K562 (cell line): ENCODE data around the gene SPDL1. TPM values are rescaled to one million over a fixed set of nuclear protein-coding genes. Genes with fewer than 3 reads are reported as not detected.

Experiments
- CHD2 ChIP-seq: IDR thresholded peaks from 2 replicates; pipeline ENCODE4 v1.6.1; 2011; ENCODE audit warnings: low read depth, low read length
- DACH1 ChIP-seq: fragments of 450-650 bp; IDR thresholded peaks from 2 replicates; pipeline ENCODE4 v1.6.1; 2018; ENCODE audit not compliant: partially characterized antibody
- ILF3 ChIP-seq: fragments of 450-650 bp; IDR thresholded peaks from 2 replicates; pipeline ENCODE4 v1.6.1; 2018; ENCODE audit warnings: antibody characterized with exemption, mild to moderate bottlenecking, moderate library complexity, borderline replicate concordance
- KAT8 ChIP-seq: fragments of 450-650 bp; IDR thresholded peaks from 2 replicates; pipeline ENCODE4 v1.6.1; 2016; ENCODE audit warnings: low read depth, mild to moderate bottlenecking
- NFIX ChIP-seq: fragments of 250-450 bp; sonication (Bioruptor Pico); IDR thresholded peaks from 2 replicates; pipeline ENCODE4 v1.4.0; 2020; ENCODE audit warnings: low read depth, mild to moderate bottlenecking, moderate library complexity
- PML ChIP-seq: IDR thresholded peaks from 2 replicates; pipeline ENCODE4 v1.6.1; 2012; ENCODE audit warnings: low read length, inconsistent platforms
- SMARCA4 ChIP-seq: fragments of 450-650 bp; IDR thresholded peaks from 2 replicates; pipeline ENCODE4 v1.6.1; 2016
- TCF7L2 ChIP-seq: fragments of 150-350 bp; IDR thresholded peaks from 2 replicates; pipeline ENCODE4 v1.6.1; 2016; ENCODE audit warnings: low read depth, mild to moderate bottlenecking, low read length, moderate library complexity
- ZBTB8A ChIP-seq: fragments of 450-650 bp; IDR thresholded peaks from 2 replicates; pipeline ENCODE4 v1.6.1; 2018; ENCODE audit warnings: mild to moderate bottlenecking, moderate library complexity; ENCODE audit not compliant: partially characterized antibody
- ZNF24 ChIP-seq: fragments of 450-650 bp; IDR thresholded peaks from 2 replicates; pipeline ENCODE4 v1.6.1; 2016
- ZNF311 ChIP-seq: fragments of 250-450 bp; sonication (Bioruptor Pico); IDR thresholded peaks from 2 replicates; pipeline ENCODE4 v1.4.0; 2020; ENCODE audit warnings: mild to moderate bottlenecking, moderate library complexity
- polyA plus RNA-seq, 8 experiments: library from polyadenylated mRNA; depleted of rRNA in 4 of 8; stranded (reverse) in 5 of 8; unstranded in 3 of 8; fragments of >200 nt; fragmentation: Nextera tagmentation in 2 of 8; fragmentation: Illumina TruSeq in 1 of 8; extraction: Ambion mirVana in 2 of 8; extraction: Trizol in 1 of 8; gene quantifications; 2 replicates each; pipeline versions ENCODE4 v1.2.1 to v1.2.3, GENCODE V29; 2011 to 2014; ENCODE audit warnings: inconsistent platforms in 1 of 8, missing spikeins in 1 of 8
- total RNA-seq, 7 experiments: library from RNA; depleted of rRNA in 6 of 7; stranded (reverse); fragments of >200 nt in 6 of 7; fragmentation: Illumina TruSeq in 2 of 7; extraction: Trizol in 2 of 7; gene quantifications; 2 replicates each; pipeline versions ENCODE4 v1.2.1 to v1.2.3, GENCODE V29; 2011 to 2021; ENCODE audit warnings: low replicate concordance in 1 of 7
- TF ChIP-seq, protein P1 (sequence below): fragments of 200-800 bp; sonication (Bioruptor generic); IDR thresholded peaks from 2 replicates; pipeline ENCODE4 v1.6.1; 2016; ENCODE audit warnings: missing genetic modification characterization, missing compliant biosample characterization
- TF ChIP-seq, protein P2 (sequence below): fragments of 450-650 bp; IDR thresholded peaks from 2 replicates; pipeline ENCODE4 v1.6.1; 2016; ENCODE audit warnings: borderline replicate concordance

SPDL1 gene
- total and polyA plus RNA-seq, 9 of the 15 experiments (the other 6 are each of a cell fraction or from before 2014, with no cell fraction given): 32.4 to 59.6 (median 49.0) TPM

DNA sequence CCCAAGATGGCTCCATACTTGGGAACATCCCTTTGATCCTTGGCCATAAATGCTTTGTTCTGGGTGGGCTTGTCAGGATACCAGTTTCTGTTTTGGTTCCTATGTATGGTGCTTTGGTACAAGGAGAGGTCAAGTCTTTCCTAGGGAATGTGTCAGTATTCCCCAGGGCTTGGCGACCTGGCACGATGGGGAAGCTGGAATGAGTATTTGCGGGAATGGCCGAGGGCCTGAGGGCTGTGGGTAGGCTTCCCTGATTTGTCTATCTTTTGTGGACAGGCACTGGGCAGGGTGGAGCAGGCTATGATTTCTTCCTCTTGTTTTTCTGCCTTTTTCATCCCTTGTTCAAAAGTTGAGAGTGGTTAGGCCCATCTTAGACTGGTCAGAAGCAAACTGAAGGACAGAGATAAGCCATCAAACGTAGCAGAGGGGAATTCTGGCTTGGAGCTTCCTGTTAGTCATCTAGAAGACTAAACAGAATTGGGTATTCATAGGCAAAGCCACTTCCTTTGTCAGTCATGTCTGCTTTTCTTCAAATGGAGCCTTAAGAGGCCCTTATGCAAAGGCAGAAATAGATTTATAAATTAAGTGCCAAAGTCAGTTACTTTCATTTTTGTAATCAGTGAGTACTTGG is 67.2 kb downstream of the SPDL1 start (continued):
- TF ChIP-seq, protein P1, sequence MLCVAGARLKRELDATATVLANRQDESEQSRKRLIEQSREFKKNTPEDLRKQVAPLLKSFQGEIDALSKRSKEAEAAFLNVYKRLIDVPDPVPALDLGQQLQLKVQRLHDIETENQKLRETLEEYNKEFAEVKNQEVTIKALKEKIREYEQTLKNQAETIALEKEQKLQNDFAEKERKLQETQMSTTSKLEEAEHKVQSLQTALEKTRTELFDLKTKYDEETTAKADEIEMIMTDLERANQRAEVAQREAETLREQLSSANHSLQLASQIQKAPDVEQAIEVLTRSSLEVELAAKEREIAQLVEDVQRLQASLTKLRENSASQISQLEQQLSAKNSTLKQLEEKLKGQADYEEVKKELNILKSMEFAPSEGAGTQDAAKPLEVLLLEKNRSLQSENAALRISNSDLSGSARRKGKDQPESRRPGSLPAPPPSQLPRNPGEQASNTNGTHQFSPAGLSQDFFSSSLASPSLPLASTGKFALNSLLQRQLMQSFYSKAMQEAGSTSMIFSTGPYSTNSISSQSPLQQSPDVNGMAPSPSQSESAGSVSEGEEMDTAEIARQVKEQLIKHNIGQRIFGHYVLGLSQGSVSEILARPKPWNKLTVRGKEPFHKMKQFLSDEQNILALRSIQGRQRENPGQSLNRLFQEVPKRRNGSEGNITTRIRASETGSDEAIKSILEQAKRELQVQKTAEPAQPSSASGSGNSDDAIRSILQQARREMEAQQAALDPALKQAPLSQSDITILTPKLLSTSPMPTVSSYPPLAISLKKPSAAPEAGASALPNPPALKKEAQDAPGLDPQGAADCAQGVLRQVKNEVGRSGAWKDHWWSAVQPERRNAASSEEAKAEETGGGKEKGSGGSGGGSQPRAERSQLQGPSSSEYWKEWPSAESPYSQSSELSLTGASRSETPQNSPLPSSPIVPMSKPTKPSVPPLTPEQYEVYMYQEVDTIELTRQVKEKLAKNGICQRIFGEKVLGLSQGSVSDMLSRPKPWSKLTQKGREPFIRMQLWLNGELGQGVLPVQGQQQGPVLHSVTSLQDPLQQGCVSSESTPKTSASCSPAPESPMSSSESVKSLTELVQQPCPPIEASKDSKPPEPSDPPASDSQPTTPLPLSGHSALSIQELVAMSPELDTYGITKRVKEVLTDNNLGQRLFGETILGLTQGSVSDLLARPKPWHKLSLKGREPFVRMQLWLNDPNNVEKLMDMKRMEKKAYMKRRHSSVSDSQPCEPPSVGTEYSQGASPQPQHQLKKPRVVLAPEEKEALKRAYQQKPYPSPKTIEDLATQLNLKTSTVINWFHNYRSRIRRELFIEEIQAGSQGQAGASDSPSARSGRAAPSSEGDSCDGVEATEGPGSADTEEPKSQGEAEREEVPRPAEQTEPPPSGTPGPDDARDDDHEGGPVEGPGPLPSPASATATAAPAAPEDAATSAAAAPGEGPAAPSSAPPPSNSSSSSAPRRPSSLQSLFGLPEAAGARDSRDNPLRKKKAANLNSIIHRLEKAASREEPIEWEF (CRISPR knock-in tag): no peak
- TF ChIP-seq DACH1: no peak
- no peak for TF ChIP-seq KAT8
- TF ChIP-seq SMARCA4: peak; percentile 75; the same call in 1 of the 2 replicates
- no peak for TF ChIP-seq ZBTB8A
- no peak for TF ChIP-seq TCF7L2
- TF ChIP-seq ZNF311 (CRISPR knock-in tag): peak; percentile 68; the same call in 1 of the 2 replicates
- TF ChIP-seq ZNF24: no peak
- peak; percentile 39; the same call in 1 of the 2 replicates for TF ChIP-seq PML
- TF ChIP-seq, protein P2, sequence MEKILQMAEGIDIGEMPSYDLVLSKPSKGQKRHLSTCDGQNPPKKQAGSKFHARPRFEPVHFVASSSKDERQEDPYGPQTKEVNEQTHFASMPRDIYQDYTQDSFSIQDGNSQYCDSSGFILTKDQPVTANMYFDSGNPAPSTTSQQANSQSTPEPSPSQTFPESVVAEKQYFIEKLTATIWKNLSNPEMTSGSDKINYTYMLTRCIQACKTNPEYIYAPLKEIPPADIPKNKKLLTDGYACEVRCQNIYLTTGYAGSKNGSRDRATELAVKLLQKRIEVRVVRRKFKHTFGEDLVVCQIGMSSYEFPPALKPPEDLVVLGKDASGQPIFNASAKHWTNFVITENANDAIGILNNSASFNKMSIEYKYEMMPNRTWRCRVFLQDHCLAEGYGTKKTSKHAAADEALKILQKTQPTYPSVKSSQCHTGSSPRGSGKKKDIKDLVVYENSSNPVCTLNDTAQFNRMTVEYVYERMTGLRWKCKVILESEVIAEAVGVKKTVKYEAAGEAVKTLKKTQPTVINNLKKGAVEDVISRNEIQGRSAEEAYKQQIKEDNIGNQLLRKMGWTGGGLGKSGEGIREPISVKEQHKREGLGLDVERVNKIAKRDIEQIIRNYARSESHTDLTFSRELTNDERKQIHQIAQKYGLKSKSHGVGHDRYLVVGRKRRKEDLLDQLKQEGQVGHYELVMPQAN: no peak
- TF ChIP-seq ILF3: no peak
- TF ChIP-seq CHD2: no peak
- TF ChIP-seq NFIX (CRISPR knock-in tag): no peak
